Body of pancreas (tissue), 4 donors: Measurements from ENCODE around the gene KIRREL3.

ENCODE experiments used
- CTCF ChIP-seq, 7 experiments: fragments of 450-650 bp in 4 of 7; fragments of 200-600 bp in 3 of 7; sonication (generic) in 3 of 7; IDR thresholded peaks; one replicate each; pipeline ENCODE4 v1.5.1; 2016 to 2019; ENCODE audit warnings: antibody characterized with exemption in 7 of 7
- POLR2A ChIP-seq, 3 donors: fragments of 450-650 bp; IDR thresholded peaks; one replicate each; pipeline ENCODE4 v1.6.1; 2016; ENCODE audit warnings: antibody characterized with exemption in 3 of 3, mild to moderate bottlenecking in 2 of 3

GRCh38 chr11:126965331-126965730 lies 35.2 kb downstream of the KIRREL3 start:
- TF ChIP-seq CTCF (IDR thresholded peaks at IDR 0.05) (no peak), POLR2A (IDR thresholded peaks at IDR 0.05) (no peak)
